Fibroblast of lung (primary cell): Measurements from ENCODE around the gene CLDN9. TPM values are rescaled to one million over a fixed set of nuclear protein-coding genes. Genes with fewer than 3 reads are reported as not detected.

ENCODE experiments used
- DNase-seq, 2 donors: peaks; one replicate each; pipeline versions ENCODE4 v3.0.0 to v3.0.0-alpha.2; 2010; ENCODE audit warnings: low read depth in 2 of 2
- H2AFZ ChIP-seq: 2 replicates; pipeline ENCODE4 v1.5.1; 2012; ENCODE audit warnings: low read length, control low read depth, inconsistent platforms
- H3K27ac ChIP-seq: 2 replicates; pipeline ENCODE4 v1.5.1; 2011; ENCODE audit warnings: low read length, control low read depth; ENCODE audit not compliant: insufficient read depth
- H3K27me3 ChIP-seq: 2 replicates; pipeline ENCODE4 v1.5.1; 2011; ENCODE audit warnings: mild to moderate bottlenecking, low read length; ENCODE audit not compliant: control insufficient read depth, insufficient read depth
- H3K36me3 ChIP-seq: 2 replicates; pipeline ENCODE4 v1.5.1; 2011; ENCODE audit warnings: low read length; ENCODE audit not compliant: control insufficient read depth, insufficient read depth
- H3K4me1 ChIP-seq: 2 replicates; pipeline ENCODE4 v1.5.1; 2011; ENCODE audit warnings: low read length; ENCODE audit not compliant: control insufficient read depth, insufficient read depth; ENCODE audit errors: extremely low read depth
- H3K4me2 ChIP-seq: 2 replicates; pipeline ENCODE4 v1.5.1; 2011; ENCODE audit warnings: low read length, control low read depth; ENCODE audit not compliant: insufficient read depth; ENCODE audit errors: extremely low read depth
- H3K4me3 ChIP-seq, 4 experiments: fragments of 200-600 bp in 1 of 4; sonication (generic) in 1 of 4; replicated peaks in 1 of 4; 2 replicates each; pipeline ENCODE4 v1.5.1; 2011 to 2016; ENCODE audit warnings: low read length in 4 of 4, low read depth in 3 of 4, mild to moderate bottlenecking in 3 of 4, control low read depth in 2 of 4, inconsistent platforms in 1 of 4, mixed read lengths in 1 of 4; ENCODE audit not compliant: insufficient read depth in 1 of 4; ENCODE audit errors: control extremely low read depth in 1 of 4
- H3K79me2 ChIP-seq: 2 replicates; pipeline ENCODE4 v1.5.1; 2012; ENCODE audit warnings: mild to moderate bottlenecking, low read length, inconsistent platforms; ENCODE audit not compliant: control insufficient read depth, insufficient read depth
- H3K9ac ChIP-seq: 2 replicates; pipeline ENCODE4 v1.5.1; 2011; ENCODE audit warnings: mild to moderate bottlenecking, low read length, control low read depth; ENCODE audit not compliant: insufficient read depth
- H3K9me3 ChIP-seq: 2 replicates; pipeline ENCODE4 v1.5.1; 2012; ENCODE audit warnings: low read depth, low read length; ENCODE audit not compliant: control insufficient read depth, insufficient read depth
- H4K20me1 ChIP-seq: 2 replicates; pipeline ENCODE4 v1.5.1; 2011; ENCODE audit warnings: low read length; ENCODE audit not compliant: control insufficient read depth, insufficient read depth; ENCODE audit errors: extremely low read depth
- CTCF ChIP-seq, 2 donors: IDR thresholded peaks in 1 of 2; conservative IDR thresholded peaks in 1 of 2; 1 replicate in 1 of 2; 2 replicates in 1 of 2; pipeline ENCODE4 v1.5.1; 2011 to 2012; ENCODE audit warnings: low read length in 2 of 2, control low read depth in 1 of 2, inconsistent platforms in 1 of 2, low read depth in 1 of 2, mild to moderate bottlenecking in 1 of 2
- EZH2 ChIP-seq: IDR thresholded peaks from 2 replicates; pipeline ENCODE4 v1.5.1; 2012; ENCODE audit warnings: low read length, control low read depth, mild to moderate bottlenecking; ENCODE audit errors: missing control alignments
- polyA plus RNA-seq, 2 donors: library from polyadenylated mRNA; depleted of rRNA in 1 of 2; stranded (reverse) in 1 of 2; unstranded in 1 of 2; fragments of >200 nt; gene quantifications; 2 replicates each; pipeline ENCODE4 v1.2.1, GENCODE V29; 2011 to 2012; ENCODE audit warnings: missing spikeins in 1 of 2
- total RNA-seq: library from RNA; depleted of rRNA; stranded (reverse); fragments of >200 nt; gene quantifications from 2 replicates; pipeline ENCODE4 v1.2.1, GENCODE V29; 2014

CLDN9 gene
- total and polyA plus RNA-seq, 2 donors (not counting 1 experiment from before 2014, with no cell fraction given): not detected

- Histone ChIP-seq H2AFZ (no peak overlapping the region), H3K4me3 (no peak overlapping the region), H3K36me3 (no peaks in the 10 kb centered on the region), H4K20me1 (no peaks in the 10 kb centered on the region), H3K4me2 (no peak overlapping the region), H3K27me3 (peaks cover 30% of the 10 kb centered on the region), H3K27ac (no peak overlapping the region), H3K9me3 (no peaks in the 10 kb centered on the region), H3K9ac (no peak overlapping the region), H3K79me2 (no peaks in the 10 kb centered on the region), H3K4me1 (no peaks in the 10 kb centered on the region)
- no peak for TF ChIP-seq EZH2
- TF ChIP-seq CTCF (conservative IDR thresholded peaks at IDR 0.05 in 1 of 2, IDR thresholded peaks at IDR 0.05 in 1 of 2; ENCODE audit: low read depth in 1 of 2, low read length in 2 of 2): no peak
- DNase-seq: no peak
Measured at GRCh38 chr16:3013998-3014690, 1.4 kb downstream of the CLDN9 start.

- H2AFZ ChIP-seq: no peak overlapping the region
- H3K27ac ChIP-seq: no peak overlapping the region
- no peaks in the 10 kb centered on the region for H4K20me1 ChIP-seq
- DNase-seq: no peak
- H3K4me1 ChIP-seq: no peaks in the 10 kb centered on the region
- TF ChIP-seq CTCF (conservative IDR thresholded peaks at IDR 0.05 in 1 of 2, IDR thresholded peaks at IDR 0.05 in 1 of 2; ENCODE audit: low read depth in 1 of 2, low read length in 2 of 2) (no peak), EZH2 (no peak)
- H3K79me2 ChIP-seq: no peaks in the 10 kb centered on the region
- H3K4me3 ChIP-seq: no peak overlapping the region
- no peaks in the 10 kb centered on the region for H3K36me3 ChIP-seq
- peaks cover 26% of the 10 kb centered on the region for H3K27me3 ChIP-seq
- H3K9me3 ChIP-seq: no peaks in the 10 kb centered on the region
- H3K4me2 ChIP-seq: no peak overlapping the region
- H3K9ac ChIP-seq: no peak overlapping the region
Measured at GRCh38 chr16:3014971-3015370, 2.2 kb downstream of the CLDN9 start.

GRCh38 chr16:3015865-3016521 lies 3.3 kb downstream of the CLDN9 start:
- Histone ChIP-seq H3K4me2 (no peak overlapping the region), H4K20me1 (no peaks in the 10 kb centered on the region), H3K9me3 (no peaks in the 10 kb centered on the region), H3K27ac (no peak overlapping the region), H2AFZ (no peak overlapping the region), H3K4me1 (no peaks in the 10 kb centered on the region), H3K9ac (no peak overlapping the region), H3K4me3 (no peak overlapping the region), H3K79me2 (no peaks in the 10 kb centered on the region), H3K27me3 (peaks cover 24% of the 10 kb centered on the region), H3K36me3 (no peaks in the 10 kb centered on the region)
- TF ChIP-seq CTCF (conservative IDR thresholded peaks at IDR 0.05 in 1 of 2, IDR thresholded peaks at IDR 0.05 in 1 of 2; ENCODE audit: low read depth in 1 of 2, low read length in 2 of 2): no peak
- no peak for TF ChIP-seq EZH2
- DNase-seq: no peak
